Uterus (tissue), 2 donors: ENCODE results near the gene A2M.

Source experiments
- POLR2A ChIP-seq, 2 donors: fragments of 450-650 bp; IDR thresholded peaks; one replicate each; pipeline ENCODE4 v1.6.1; 2016; ENCODE audit warnings: antibody characterized with exemption in 2 of 2, mild to moderate bottlenecking in 1 of 2, moderate library complexity in 1 of 2
- TF ChIP-seq, protein P1 (sequence below), 4 experiments: fragments of 200-600 bp in 2 of 4; fragments of 450-650 bp in 2 of 4; sonication (generic) in 2 of 4; IDR thresholded peaks; one replicate each; pipeline ENCODE4 v1.5.1; 2016 to 2019; ENCODE audit warnings: antibody characterized with exemption in 4 of 4, mild to moderate bottlenecking in 2 of 4, moderate library complexity in 1 of 4

DNA sequence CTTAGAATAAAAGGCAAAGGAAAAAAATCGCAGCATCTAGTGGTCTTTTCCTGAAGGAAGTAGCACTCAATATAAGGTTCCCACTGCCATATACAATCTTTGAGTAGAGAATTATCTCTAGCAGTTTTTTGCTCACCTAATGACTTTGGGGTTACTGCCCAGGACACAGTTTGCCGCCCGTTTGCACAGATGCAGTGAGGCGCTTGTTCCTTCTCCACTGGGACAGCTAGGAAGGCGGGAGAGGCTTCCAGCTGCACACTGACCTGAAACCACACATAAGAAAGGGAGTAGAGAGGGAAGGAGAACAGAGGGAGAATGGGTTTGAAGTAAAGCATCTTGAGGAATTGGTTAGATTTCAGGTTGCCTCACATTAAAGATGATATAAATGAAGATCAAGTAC is 25.5 kb downstream of the A2M start:
- TF ChIP-seq, protein P1, sequence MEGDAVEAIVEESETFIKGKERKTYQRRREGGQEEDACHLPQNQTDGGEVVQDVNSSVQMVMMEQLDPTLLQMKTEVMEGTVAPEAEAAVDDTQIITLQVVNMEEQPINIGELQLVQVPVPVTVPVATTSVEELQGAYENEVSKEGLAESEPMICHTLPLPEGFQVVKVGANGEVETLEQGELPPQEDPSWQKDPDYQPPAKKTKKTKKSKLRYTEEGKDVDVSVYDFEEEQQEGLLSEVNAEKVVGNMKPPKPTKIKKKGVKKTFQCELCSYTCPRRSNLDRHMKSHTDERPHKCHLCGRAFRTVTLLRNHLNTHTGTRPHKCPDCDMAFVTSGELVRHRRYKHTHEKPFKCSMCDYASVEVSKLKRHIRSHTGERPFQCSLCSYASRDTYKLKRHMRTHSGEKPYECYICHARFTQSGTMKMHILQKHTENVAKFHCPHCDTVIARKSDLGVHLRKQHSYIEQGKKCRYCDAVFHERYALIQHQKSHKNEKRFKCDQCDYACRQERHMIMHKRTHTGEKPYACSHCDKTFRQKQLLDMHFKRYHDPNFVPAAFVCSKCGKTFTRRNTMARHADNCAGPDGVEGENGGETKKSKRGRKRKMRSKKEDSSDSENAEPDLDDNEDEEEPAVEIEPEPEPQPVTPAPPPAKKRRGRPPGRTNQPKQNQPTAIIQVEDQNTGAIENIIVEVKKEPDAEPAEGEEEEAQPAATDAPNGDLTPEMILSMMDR (IDR thresholded peaks at IDR 0.05), result no peak
- no peak for TF ChIP-seq POLR2A (IDR thresholded peaks at IDR 0.05)
